Fibroblast of lung (primary cell): Measurements from ENCODE around the gene C16orf74.

Experiments used
- EZH2 ChIP-seq: IDR thresholded peaks from 2 replicates; pipeline ENCODE4 v1.5.1; 2012; ENCODE audit warnings: low read length, control low read depth, mild to moderate bottlenecking; ENCODE audit errors: missing control alignments
- TF ChIP-seq, protein P1 (sequence below), 2 donors: IDR thresholded peaks in 1 of 2; conservative IDR thresholded peaks in 1 of 2; 1 replicate in 1 of 2; 2 replicates in 1 of 2; pipeline ENCODE4 v1.5.1; 2011 to 2012; ENCODE audit warnings: low read length in 2 of 2, control low read depth in 1 of 2, inconsistent platforms in 1 of 2, low read depth in 1 of 2, mild to moderate bottlenecking in 1 of 2

DNA sequence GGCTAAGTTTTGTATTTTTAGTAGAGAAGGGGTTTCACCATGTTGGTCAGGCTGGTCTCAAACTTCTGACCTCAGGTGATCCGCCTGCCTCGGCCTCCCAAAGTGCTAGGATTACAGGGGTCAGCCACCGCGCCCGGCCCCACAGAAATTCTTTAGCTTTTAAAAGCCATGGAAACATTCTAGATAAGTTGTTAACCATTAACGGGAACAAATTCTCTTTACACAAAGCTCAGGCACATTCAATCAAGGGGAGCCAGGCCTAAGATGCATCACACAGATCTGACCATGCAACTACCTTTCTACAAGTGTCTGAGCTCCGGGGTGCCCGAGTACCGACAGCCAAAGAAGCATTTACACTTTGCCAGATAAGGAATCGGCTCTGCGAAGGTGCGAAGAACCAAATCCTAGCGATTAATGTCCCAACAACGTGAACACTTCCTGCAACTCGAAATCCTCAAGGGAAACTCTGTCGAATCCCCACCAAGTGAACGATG lies 47.4 kb upstream of the C16orf74 start:
- TF ChIP-seq, protein P1, sequence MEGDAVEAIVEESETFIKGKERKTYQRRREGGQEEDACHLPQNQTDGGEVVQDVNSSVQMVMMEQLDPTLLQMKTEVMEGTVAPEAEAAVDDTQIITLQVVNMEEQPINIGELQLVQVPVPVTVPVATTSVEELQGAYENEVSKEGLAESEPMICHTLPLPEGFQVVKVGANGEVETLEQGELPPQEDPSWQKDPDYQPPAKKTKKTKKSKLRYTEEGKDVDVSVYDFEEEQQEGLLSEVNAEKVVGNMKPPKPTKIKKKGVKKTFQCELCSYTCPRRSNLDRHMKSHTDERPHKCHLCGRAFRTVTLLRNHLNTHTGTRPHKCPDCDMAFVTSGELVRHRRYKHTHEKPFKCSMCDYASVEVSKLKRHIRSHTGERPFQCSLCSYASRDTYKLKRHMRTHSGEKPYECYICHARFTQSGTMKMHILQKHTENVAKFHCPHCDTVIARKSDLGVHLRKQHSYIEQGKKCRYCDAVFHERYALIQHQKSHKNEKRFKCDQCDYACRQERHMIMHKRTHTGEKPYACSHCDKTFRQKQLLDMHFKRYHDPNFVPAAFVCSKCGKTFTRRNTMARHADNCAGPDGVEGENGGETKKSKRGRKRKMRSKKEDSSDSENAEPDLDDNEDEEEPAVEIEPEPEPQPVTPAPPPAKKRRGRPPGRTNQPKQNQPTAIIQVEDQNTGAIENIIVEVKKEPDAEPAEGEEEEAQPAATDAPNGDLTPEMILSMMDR (conservative IDR thresholded peaks at IDR 0.05 in 1 of 2, IDR thresholded peaks at IDR 0.05 in 1 of 2; ENCODE audit: low read depth in 1 of 2, low read length in 2 of 2) = no peak
- TF ChIP-seq EZH2 = no peak
